Adrenal gland (tissue), 5 donors: ENCODE data around the gene SMIM28.

Experiments
- POLR2A ChIP-seq, 2 donors: fragments of 450-650 bp; IDR thresholded peaks; one replicate each; pipeline ENCODE4 v1.6.1; 2017; ENCODE audit warnings: antibody characterized with exemption in 2 of 2, mild to moderate bottlenecking in 2 of 2, moderate library complexity in 1 of 2
- TF ChIP-seq, protein P1 (sequence below), 6 experiments: fragments of 450-650 bp in 4 of 6; fragments of 200-600 bp in 2 of 6; sonication (generic) in 1 of 6; IDR thresholded peaks; 1 replicate in 5 of 6; 2 replicates in 1 of 6; pipeline versions ENCODE4 v1.5.1 to v1.8.0; 2016 to 2021; ENCODE audit warnings: antibody characterized with exemption in 6 of 6, mild to moderate bottlenecking in 2 of 6, moderate library complexity in 1 of 6
- donor health status: DM: no; HTN: no; CAD: no.

DNA sequence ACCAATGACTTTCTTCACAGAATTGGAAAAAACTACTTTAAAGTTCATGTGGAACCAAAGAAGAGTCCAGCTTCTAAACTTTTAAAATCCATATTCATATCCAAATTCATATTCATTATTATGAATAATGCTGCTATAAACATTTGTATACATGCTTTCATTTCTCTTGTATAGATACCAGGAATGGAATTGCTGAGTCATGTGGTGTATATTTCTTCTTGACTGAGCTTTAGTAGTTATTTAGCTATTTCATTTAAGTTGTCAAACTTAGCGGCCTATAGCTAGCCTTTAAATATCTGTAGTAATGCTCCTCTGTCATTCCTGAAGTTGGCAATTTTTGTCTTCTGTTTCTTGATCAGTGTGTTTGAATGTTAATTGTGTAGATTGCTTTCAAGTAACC is 19.8 kb upstream of the SMIM28 start:
- no peak for TF ChIP-seq POLR2A (IDR thresholded peaks at IDR 0.05)
- TF ChIP-seq, protein P1, sequence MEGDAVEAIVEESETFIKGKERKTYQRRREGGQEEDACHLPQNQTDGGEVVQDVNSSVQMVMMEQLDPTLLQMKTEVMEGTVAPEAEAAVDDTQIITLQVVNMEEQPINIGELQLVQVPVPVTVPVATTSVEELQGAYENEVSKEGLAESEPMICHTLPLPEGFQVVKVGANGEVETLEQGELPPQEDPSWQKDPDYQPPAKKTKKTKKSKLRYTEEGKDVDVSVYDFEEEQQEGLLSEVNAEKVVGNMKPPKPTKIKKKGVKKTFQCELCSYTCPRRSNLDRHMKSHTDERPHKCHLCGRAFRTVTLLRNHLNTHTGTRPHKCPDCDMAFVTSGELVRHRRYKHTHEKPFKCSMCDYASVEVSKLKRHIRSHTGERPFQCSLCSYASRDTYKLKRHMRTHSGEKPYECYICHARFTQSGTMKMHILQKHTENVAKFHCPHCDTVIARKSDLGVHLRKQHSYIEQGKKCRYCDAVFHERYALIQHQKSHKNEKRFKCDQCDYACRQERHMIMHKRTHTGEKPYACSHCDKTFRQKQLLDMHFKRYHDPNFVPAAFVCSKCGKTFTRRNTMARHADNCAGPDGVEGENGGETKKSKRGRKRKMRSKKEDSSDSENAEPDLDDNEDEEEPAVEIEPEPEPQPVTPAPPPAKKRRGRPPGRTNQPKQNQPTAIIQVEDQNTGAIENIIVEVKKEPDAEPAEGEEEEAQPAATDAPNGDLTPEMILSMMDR (IDR thresholded peaks at IDR 0.05) = no peak
